ENCODE measurements around the gene PLXND1.

GRCh38 chr3:129506231-129506742 lies 100.2 kb downstream of the PLXND1 start:
- TF ChIP-seq TAF1 (IDR thresholded peaks at IDR 0.05; ENCODE audit: borderline replicate concordance, low read depth, low read length) (no peak), POLR2A (IDR thresholded peaks at IDR 0.05; ENCODE audit: low read depth, low read length) (no peak)

All from GM12892 (cell line).